GM21529 (cell line): Measurements from ENCODE around the gene CDC42EP2.
A peak's percentile ranks its signal among the peaks of the same experiment; 100 is the strongest.

Experiments used
- ATAC-seq: cut with Tn5 transposase; IDR thresholded peaks from one replicate; pipeline ENCODE4 v1.9.1; 2021; ENCODE audit not compliant: unreplicated experiment

CDC42EP2 gene, protein sequence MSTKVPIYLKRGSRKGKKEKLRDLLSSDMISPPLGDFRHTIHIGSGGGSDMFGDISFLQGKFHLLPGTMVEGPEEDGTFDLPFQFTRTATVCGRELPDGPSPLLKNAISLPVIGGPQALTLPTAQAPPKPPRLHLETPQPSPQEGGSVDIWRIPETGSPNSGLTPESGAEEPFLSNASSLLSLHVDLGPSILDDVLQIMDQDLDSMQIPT

DNA sequence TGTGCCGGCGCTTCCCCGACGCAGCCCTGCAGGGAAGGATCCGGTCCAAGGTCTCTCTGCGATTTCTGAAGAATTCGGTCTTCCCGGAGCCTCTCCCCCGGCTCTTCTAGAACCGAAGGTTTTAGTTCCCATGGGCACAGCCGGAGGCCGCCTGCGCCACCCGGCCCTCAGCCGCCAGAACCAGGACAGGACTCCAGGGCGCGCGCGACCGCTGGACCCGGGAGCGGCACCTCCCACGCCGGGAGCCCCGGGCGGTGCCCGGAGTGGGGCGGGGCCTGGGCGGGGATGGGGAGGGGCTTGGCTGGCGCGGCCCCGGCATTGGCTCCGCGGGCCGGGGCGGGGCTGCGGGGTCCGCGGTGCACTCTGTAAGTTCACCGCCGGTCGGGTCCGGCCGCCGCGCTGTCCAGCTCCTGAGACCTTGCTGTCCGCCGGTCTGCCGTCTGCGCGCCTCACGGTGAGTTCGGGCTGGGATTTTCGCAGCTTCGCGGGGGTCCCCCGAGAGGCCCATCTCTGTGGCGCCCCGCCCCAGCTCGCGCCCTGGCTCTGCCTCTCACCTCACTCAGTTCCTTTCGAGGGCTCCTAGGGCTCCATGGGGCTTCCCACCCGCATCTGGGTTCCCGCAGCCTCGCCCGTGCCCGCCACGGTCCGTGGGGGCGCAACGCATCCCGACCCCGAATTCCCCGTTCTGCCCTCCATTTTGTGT is at the start of gene CDC42EP2:
Gene CDC42EP2 (plus strand): TSS at position 366 of the 703 bp plus-strand sequence. CDS start 6,033 bp downstream, outside the sequence.
- peak; percentile 79 for ATAC-seq

DNA sequence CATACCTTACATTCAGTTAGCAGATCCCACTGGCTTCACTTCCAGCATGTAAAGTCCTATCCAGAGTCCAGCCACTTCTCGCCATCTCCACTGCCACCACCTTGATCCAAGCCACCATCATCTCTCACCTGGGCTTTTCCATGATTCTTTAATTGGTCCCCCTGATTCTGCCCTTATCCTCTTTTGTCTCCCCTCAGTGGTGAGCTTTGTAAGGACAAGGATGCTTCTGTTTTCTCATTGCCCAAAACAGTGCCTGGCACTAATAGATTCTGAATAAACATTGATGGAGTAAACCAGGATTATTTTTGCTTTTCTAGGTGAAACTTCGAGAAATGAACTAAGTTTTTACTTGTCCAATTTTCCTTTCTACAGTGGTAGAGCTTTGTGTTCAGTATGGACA is 48.5 kb upstream of the CDC42EP2 start:
- no peak for ATAC-seq

DNA sequence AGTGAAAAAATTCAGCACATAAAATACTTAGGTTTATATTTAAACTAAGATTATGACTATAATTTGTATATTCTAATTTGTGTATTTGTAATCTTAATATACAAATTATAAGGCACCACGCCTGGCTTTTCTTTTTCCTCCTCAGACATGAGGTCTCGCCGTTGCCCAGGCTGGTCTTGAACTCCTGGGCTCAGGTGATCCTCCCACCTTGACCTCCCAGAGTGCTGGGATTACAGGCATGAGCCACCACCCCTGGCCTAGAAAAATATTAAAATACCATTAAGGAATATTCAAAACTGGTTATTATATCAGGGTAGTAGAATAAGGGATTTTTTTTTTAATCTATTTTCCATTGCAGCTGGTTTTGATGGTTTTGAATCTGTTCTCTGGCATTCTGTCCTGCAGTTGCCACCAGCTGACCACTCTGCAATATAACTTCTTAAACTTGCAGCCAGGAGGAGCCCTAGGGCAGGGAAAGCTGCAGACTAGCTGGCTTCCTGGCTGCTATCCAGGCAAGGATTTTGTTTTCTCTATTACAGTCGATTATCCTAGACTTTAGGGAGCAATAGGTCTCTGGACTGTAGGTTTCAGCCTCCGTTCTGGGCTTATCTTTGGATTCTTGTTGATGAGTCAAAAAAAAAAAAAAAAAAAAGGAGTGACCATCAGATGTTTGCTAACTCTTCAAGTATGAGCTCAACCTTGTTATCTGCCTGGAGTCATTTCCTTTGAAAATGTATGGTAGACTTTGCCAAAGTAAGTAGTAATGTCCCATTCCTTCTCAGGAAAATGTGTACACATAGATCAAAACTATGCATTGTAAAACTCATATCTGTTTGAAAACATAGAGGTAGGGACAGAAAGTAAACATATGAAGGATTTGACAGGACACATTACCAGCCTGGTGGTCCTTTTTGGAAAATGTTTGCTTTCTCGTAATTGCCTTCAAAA is 39.7 kb upstream of the CDC42EP2 start:
- ATAC-seq: no peak

DNA sequence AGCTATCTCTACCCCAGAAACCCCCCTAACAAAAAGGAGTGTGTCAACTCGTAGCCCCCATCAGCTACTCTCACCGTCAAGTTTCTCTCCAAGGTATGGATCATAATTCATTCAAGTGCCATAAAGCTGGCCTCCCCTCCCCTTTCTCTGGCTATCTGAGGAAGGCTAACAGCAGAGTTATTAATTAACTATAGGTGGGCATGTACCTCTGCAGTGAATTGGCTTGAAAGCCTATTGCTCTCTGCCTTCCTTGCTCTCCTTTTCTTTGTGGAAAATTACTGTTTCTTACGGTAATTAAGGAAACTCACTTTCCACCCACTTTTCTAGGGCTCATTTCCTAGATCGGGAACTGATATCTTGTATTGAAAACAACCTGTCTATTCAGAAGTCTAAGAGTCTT is 38.8 kb upstream of the CDC42EP2 start:
- no peak for ATAC-seq

DNA sequence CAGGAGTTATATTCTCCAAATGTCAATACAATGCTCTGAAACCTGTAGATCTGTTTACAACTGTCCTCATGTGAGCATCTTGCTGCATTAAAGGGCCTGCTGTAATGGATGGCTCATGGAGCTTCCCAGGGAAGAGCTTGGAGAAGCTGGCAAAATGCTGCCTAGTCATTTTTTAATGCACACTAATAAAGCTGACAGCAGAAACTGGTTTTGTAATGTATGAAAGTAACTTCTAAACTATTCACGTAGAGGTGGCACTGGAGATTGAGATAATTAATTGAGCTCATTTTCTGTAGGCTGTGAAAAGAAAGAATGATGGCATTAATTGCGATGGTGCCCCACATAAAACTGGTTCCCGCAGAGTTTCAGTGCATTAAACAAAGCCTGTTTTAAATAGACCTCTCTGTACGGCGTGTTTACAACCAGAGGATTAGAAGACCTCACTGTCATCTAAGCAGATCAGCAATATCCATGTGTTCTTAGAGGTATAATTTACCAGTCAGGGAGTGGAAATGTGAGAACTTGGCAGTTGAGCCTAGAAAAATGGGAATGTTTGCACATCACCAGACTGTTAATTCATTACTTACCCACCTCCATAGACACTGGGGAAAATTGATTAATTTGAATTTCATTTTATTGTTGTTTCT is 36.9 kb upstream of the CDC42EP2 start:
- no peak for ATAC-seq

DNA sequence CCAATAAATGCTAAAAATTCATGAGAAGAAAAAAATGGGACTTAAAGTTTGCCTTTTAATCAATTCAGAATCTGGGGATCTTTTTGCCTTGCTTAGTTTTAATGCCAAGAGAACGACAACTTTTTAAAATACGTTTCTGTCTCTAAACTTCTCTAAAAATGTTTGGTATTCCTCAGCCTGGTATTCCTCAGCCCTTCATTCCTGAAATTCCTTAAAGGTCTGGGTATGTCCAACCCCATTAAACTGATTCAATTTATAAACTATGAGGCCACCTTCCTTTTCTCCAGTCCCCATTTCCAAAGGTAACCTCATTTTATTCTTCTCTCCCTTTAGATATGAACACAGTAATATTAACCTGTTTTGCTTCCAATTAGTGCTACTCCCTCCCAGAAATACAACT is 36.3 kb upstream of the CDC42EP2 start:
- ATAC-seq: no peak

DNA sequence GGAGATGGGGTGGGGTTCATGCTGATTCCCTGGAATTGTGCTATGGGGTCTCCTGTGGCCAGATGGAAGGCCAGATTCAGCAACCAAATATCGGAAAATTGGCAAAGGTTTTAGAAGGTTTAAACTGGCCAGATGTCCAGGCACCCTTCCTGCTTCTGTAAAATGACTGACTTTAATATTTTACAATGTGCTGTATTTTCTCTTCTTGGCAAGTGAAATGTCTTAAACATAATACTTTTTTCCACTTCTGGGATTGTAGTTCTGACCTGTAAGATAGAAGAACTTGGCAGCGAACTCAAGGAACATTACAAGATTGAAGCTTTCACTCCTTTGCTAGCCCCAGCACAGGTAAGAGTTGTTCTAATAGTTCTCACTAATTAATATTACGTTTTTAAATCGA is 35.4 kb upstream of the CDC42EP2 start:
- ATAC-seq: no peak

DNA sequence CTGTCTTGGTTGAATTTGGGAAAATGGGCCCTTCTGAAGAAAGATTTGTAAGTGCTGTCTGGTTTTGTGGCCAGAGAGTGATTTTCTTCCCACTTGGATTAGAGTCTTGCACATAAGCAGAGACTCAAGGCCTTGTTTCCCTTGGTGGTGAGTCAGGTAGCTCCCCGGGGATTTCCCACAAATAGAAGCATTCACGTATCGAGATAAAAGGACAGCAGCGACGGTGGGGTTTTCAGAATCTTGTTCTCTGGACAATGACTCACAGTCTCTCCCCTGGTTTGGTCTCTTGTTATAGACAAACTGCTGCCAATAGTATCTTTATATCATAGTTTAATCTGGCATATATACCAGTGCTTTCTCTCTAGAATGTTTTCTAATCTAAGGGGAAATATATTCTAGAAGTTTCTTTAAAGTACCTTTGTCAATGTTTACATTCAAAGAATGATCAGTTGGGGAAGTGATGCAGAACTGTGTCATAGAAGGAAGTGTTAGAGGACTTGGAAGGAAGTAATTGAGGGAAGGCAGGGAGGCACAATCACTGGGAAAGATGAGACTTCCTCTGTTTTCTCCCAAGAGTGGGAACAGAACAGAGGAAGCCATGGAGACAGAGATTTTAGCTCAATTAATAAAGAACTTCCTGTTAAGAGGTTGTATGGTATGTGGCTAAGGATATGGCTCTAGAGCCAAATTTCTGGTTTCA is 34.8 kb upstream of the CDC42EP2 start:
- ATAC-seq: no peak

DNA sequence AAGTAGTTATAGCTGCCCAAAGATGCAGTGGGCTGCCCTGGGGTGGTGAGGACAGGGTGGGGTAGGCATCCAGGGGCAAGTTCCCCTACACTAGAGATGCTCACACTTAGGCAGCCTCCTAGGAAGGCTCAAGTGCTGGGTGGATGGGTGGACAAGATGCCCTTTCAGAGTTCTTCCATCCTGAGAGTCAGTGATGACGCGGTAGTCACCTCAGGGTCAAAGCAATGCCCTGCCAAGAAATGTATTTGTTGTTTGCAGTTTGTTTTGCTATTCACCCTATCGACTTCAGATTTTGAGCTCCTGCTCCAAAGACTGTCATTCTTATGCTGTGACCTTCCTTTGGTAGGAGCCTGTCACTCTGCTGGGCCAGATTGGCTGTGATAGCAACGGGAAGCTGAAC is 34.0 kb upstream of the CDC42EP2 start:
- no peak for ATAC-seq

DNA sequence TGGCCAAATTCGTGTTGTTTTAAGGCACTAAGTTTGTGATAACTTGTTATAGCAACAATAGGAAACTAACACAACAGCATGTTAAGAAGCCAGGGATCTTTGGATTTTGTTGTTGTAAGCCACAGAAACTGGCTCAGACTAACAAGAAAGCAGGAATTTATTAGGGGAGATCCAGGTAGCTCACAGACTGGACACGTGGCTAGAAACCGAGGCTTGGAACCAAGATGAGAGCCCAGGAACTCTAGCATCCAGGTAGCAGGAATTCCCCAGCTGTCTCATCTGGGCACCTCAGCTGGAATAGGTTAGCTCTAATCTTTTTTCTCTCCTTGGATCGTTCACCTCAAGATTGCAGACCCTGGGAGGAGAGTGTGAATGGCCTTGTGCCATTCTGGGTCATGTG is 28.0 kb upstream of the CDC42EP2 start:
- no peak for ATAC-seq

DNA sequence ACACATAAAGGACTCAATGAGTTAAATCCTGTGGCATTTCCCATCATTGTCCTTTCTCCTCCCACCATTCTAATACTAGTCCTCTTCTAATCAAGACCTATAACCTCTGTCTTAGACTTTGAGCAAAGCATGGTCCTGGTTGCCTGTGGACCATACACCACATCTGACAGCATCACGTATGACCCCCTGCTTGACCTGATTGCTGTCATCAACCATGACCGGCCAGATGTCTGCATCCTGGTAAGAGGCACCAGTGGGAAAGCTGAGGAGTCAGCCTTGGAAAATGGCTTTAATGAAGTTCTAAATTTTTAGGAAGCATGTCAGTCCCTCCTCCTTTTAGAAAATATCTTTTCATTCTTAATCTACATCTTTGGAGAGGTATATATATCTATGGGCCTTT is 27.1 kb upstream of the CDC42EP2 start:
- ATAC-seq: no peak

DNA sequence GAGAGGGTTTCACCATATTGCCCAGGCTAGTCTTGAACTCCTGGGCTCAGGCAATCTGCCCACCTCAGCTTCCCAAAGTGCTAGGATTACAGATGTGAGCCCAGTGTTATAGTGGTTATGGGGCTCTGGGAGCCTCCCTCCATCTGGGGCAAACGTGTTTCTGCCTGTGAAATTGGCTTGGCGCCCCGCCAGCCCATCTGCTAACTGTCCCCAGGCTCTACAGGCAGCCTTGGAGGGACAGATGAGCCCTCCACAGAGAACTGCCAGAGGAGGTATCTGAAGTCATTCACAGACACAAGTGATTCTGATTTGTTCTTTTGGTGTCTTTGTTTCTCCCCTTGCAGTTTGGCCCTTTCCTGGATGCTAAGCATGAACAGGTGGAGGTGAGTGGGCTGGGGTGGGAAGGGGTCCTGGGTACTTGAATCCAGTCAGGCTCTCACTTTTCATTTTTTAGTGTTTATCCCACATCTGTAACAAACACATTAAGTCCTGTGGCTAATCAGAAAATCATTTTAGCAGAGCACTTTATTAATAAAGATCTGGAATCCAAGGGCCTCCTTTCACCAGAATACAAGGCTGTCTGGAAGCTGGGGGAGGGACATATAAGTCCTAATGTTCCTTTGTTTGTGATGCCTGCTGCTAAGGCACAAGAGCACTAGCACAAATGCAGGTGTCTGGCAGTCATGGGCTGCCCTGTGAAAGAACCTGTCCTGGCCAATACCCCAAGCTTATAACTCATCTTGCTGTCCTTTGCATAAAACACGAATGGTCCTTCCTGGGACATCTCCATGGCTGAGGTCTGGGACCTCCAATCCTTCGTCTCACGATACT is 25.7 kb upstream of the CDC42EP2 start:
- no peak for ATAC-seq

DNA sequence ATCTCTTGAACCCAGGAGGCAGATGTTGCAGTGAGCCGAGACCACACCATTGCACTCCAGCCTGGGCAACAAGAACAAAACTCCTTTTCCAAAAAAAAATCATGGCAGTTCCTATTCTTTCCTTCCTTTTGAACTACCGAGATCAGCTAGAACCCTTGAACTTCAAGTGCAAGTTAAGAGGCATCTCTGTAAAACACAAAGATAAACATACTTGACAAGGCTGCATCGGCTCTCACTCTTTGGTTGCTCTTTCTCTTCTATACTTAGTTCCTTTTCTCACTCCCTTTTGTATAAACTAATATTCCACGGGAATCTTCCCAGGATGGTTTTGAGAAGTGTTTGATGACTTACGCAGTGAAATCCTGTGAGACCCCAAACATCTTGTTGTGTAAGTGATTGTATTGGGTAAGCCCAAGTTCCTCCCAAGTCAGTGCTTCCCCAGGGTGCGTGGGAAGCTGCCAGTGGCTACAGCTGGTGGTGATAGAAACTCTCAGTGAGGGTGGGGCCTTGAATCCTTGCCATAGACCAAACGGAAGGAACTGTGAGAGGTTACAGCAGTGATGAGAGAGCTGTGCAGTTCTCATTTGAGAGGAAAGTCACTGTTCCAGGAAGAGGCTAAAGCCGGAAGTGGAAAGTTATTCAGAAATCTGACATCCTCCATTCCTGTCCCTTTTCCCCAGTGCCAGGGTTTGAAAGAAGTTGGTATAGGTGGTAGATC is 24.1 kb upstream of the CDC42EP2 start:
- no peak for ATAC-seq

DNA sequence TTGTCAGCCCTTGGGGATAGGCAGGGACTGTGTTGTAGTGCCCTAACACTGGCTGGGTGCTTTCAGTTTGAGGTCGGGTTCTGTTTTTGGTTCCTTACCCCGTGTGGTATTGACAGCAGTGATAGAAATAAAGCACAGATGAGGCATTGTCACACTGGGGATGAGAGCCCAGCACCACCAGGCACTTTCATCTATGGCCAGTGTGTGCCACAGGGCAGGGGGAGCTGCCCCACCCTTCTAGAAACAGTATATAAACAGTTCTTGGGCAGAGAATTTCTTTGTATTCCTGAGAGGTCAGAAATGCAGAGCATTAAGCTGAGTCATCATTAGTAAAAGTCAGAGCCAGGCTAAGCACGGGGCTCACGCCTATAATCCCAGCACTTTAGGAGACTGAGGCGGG is 23.1 kb upstream of the CDC42EP2 start:
- ATAC-seq: no peak

DNA sequence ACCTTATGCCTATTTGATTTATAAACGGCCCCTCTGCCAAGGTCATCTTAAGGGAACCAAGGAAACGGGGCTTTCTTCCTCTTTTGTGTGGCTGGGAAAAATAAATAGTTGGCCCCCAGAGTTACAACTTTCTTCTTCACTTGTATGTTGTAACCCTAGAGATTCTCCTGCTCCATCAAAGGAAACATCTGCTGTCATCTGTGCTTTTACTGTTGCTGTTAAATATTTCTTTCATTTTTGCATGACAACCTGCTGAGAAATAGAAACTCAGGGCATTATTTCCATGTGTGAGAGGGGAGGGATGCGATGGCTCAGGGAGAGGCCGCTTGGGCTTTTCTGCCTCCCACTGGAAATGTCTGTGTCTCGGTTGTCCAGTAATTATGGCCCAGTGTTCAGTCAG is 21.8 kb upstream of the CDC42EP2 start:
- ATAC-seq: no peak

DNA sequence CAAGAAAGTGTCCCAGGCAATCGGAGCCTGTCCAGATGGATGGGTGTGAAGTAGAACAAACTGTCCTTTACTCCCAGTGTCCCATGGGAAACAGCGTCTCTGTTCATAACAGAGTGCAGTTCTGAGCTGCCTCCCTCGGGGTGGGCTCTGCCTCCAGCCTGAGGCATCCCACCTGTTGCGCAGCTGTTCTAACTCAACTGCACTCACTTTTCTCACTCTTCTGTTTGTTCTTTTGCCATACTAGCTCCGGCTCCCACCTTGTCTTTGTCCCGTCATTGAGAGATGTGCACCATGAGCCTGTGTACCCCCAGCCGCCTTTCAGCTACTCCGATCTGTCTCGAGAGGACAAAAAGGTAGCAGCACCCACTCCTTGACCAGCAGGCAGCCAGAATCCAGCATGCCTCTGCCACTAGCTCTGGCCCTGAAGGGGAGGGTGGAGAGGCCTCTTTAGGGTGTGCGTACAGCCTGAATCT is 20.7 kb upstream of the CDC42EP2 start:
- ATAC-seq: no peak

DNA sequence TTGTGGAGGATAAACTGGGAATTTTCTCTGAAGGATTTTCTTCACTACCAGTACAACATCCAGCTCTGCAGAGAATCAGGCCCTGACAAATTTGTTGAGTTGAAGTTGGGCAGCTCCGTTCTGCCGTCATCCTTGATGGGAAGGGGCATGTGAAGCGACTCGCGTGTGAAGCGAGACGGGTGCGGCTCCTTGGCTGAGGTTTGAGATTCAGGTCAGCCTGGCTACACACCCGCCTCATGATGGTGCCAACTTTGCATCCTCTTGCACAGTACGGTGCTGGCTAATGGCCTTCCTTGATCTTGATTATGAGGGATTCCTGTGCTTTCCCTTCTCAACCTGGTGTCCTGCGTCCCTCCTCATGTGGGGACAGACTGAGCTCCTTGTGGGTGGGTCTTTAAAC is 19.7 kb upstream of the CDC42EP2 start:
- no peak for ATAC-seq

DNA sequence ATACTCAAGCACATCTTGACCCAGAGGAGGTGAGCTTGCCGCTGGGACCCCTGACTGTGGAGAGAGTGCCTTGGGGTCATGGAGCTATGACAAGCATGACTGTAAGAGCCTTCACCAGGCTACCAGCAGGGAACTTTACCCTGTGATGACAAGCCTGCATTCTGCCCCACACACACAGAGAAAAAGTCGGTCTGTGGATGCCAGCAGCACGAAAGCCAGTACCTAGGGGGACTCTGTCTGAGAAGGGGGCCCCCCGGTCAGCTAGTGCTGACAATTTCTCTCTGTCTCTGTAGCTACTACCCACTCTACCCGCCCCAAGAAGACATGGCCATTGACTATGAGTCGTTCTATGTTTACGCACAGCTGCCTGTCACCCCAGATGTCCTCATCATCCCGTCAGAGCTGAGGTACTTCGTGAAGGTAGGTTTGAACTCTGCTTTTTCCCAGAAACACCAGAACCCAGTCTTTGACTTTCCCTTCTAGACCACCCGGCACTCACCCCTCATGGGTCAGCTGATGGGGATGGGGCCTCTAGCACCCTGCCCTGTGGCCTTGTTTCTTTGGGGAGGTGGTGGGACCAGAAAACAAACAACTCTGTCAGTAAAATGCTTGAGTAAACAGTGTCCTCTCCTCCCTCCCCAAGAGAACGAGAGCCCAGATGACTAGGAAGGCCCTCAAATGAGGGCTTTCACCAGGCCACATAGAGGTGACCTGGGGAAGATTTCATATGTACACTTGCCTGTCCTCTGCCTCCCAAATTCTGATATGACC is 18.9 kb upstream of the CDC42EP2 start:
- no peak for ATAC-seq
